ENCODE measurements around the gene MOB1B. TPM values are rescaled to one million over a fixed set of nuclear protein-coding genes. Genes with fewer than 3 reads are reported as not detected.

MOB1B gene
- total RNA-seq, 1 donor, result 15.5 TPM

DNA sequence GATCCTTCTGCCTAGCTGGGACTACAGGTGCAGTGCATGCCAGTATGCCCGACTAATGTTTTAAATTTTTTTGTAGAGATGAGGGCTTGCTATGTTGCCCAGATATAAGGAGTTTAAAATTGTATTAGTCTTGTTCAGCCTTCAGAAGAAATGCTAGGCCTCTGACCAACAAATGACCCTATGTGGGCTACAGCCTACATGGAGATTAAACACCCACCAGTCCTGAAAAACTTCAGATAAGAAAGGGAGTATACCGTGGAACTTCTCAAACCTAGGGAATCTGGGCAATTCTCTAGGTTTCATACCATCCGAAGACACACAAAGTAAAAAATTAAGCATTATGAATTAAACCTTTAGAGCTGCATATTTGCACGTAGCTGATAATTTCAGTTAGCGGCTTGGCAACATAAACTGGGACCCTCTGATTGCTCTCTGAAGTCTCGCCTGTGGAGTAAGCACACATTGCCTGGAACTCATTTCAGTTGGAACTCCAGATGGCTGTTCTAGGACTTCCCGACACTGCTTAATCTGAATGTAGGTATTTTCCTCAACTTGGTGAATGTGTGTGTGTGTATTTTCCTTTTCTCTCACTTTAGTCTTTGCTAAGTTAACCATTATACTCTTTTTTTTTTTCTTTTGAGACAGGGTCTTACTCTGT lies 33.0 kb downstream of the MOB1B start:
- no peak overlapping the region for H3K4me3 ChIP-seq (ENCODE audit: low read depth, low read length)
- DNase-seq (ENCODE audit: low read depth), result no peak
- TF ChIP-seq, protein P1, sequence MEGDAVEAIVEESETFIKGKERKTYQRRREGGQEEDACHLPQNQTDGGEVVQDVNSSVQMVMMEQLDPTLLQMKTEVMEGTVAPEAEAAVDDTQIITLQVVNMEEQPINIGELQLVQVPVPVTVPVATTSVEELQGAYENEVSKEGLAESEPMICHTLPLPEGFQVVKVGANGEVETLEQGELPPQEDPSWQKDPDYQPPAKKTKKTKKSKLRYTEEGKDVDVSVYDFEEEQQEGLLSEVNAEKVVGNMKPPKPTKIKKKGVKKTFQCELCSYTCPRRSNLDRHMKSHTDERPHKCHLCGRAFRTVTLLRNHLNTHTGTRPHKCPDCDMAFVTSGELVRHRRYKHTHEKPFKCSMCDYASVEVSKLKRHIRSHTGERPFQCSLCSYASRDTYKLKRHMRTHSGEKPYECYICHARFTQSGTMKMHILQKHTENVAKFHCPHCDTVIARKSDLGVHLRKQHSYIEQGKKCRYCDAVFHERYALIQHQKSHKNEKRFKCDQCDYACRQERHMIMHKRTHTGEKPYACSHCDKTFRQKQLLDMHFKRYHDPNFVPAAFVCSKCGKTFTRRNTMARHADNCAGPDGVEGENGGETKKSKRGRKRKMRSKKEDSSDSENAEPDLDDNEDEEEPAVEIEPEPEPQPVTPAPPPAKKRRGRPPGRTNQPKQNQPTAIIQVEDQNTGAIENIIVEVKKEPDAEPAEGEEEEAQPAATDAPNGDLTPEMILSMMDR (IDR thresholded peaks at IDR 0.05; ENCODE audit: insufficient read depth, low read depth, low read length), result no peak

GRCh38 chr4:70936200-70936787 lies 34.1 kb downstream of the MOB1B start:
- TF ChIP-seq, protein P1 (IDR thresholded peaks at IDR 0.05; ENCODE audit: insufficient read depth, low read depth, low read length), result no peak
- peak; percentile 18 for DNase-seq (ENCODE audit: low read depth)
- no peak overlapping the region for H3K4me3 ChIP-seq (ENCODE audit: low read depth, low read length)

DNA sequence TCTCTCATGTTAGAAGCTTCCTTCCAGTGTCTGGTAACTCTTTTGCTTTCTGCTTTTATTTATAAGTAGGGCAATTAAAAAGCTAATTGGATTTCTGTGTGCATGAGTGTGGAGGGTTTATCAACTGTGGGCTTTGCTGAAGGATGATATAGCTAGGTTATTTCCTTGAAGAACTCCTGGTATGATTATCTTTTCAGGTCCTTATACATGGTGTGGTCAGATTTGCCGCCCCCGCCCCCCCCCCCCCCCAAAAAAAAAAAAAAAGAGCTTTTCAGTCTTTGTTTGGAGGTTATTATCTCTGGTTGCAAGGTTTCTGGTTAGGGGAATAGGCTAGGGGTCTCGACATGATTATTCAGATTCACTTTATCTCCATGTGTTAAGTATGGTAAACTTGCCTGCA lies 35.9 kb downstream of the MOB1B start:
- no peak overlapping the region for H3K4me3 ChIP-seq (ENCODE audit: low read depth, low read length)
- TF ChIP-seq, protein P1 (IDR thresholded peaks at IDR 0.05; ENCODE audit: insufficient read depth, low read depth, low read length), result no peak
- no peak for DNase-seq (ENCODE audit: low read depth)

DNA sequence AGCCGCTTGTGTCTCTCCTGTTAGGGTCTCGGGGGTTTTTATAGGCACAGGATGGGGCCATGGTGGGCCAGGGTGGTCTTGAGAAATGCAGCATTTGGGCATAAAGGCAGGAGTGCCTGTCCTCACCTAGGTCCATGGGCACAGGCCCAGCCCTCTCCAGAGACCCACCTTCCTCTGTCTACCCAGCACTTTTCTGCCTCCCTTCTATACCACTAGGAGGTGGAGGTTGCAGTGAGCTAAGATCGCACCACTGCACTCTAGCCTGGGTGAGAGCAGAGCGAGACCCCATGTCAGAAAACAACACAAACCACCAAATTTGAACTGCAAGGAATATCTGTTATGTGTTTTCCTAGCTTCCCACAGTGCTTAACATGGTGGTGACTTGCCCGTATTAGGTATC lies 38.0 kb downstream of the MOB1B start:
- H3K4me3 ChIP-seq (ENCODE audit: low read depth, low read length), result no peak overlapping the region
- no peak for DNase-seq (ENCODE audit: low read depth)
- TF ChIP-seq, protein P1 (IDR thresholded peaks at IDR 0.05; ENCODE audit: insufficient read depth, low read depth, low read length), result no peak

DNA sequence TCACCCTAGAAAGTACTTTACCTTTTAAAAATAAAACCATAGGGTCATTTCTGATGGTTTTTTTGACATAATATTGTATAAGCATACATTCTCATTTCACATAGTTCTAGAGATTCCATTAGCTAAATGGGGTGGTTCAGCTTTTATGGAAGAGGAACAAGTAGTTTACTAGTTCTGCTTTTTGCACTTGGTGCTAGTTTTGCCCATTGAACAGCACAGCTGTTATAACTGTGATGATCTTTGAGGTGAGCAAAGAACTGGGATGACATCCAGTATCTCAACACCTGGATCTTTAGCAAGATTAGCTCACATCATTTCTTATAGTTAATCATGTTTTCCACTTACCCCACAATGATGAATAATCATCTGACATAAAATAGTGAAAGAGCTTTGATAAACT lies 40.9 kb downstream of the MOB1B start:
- TF ChIP-seq, protein P1 (IDR thresholded peaks at IDR 0.05; ENCODE audit: insufficient read depth, low read depth, low read length), result no peak
- no peak for DNase-seq (ENCODE audit: low read depth)
- no peak overlapping the region for H3K4me3 ChIP-seq (ENCODE audit: low read depth, low read length)

- TF ChIP-seq, protein P1 (IDR thresholded peaks at IDR 0.05; ENCODE audit: insufficient read depth, low read depth, low read length), result no peak
- DNase-seq (ENCODE audit: low read depth), result no peak
- H3K4me3 ChIP-seq (ENCODE audit: low read depth, low read length), result no peak overlapping the region
Measured at GRCh38 chr4:70945046-70945445, 42.9 kb downstream of the MOB1B start.

Data from fibroblast of villous mesenchyme (primary cell).